HepG2 (cell line): ENCODE measurements around the gene PPP1R13L. TPM values are rescaled to one million over a fixed set of nuclear protein-coding genes. Genes with fewer than 3 reads are reported as not detected.

Experiments used
- AFF4 ChIP-seq: sonication (generic); formaldehyde crosslinking; IDR thresholded peaks from 2 replicates; pipeline ENCODE4 v1.4.0; 2020; ENCODE audit warnings: missing genetic modification reagents
- ARNTL ChIP-seq: sonication (generic); formaldehyde crosslinking; IDR thresholded peaks from 2 replicates; pipeline ENCODE4 v1.4.0; 2020; ENCODE audit warnings: mild to moderate bottlenecking, missing genetic modification reagents
- ATF3 ChIP-seq: sonication (generic); formaldehyde crosslinking; IDR thresholded peaks from 2 replicates; pipeline ENCODE4 v1.4.0; 2020; ENCODE audit warnings: missing genetic modification reagents
- FOXP1 ChIP-seq, 2 experiments: fragments of 450-650 bp in 1 of 2; IDR thresholded peaks; 2 replicates each; pipeline ENCODE4 v1.6.1; 2017 to 2018; ENCODE audit warnings: antibody characterized with exemption in 1 of 2
- GATAD2A ChIP-seq: IDR thresholded peaks from 2 replicates; pipeline ENCODE4 v1.6.1; 2016
- HINFP ChIP-seq: sonication (generic); formaldehyde crosslinking; IDR thresholded peaks from 2 replicates; pipeline ENCODE4 v1.4.0; 2020; ENCODE audit warnings: low read depth, mild to moderate bottlenecking, missing genetic modification reagents
- KLF12 ChIP-seq: sonication (generic); formaldehyde crosslinking; IDR thresholded peaks from 2 replicates; pipeline ENCODE4 v1.4.0; 2020; ENCODE audit warnings: missing genetic modification reagents, borderline replicate concordance
- LBX2 ChIP-seq: sonication (generic); formaldehyde crosslinking; IDR thresholded peaks from 2 replicates; pipeline ENCODE4 v1.5.0; 2020; ENCODE audit warnings: missing genetic modification reagents, mild to moderate bottlenecking, borderline replicate concordance
- SMAD9 ChIP-seq: sonication (generic); formaldehyde crosslinking; IDR thresholded peaks from 2 replicates; pipeline ENCODE4 v1.5.1; 2020; ENCODE audit warnings: mild to moderate bottlenecking, missing genetic modification reagents
- TFDP2 ChIP-seq: sonication (generic); formaldehyde crosslinking; IDR thresholded peaks from 2 replicates; pipeline ENCODE4 v1.4.0; 2020; ENCODE audit warnings: missing genetic modification reagents
- ZBTB25 ChIP-seq: IDR thresholded peaks from 2 replicates; pipeline ENCODE4 v1.6.1; 2018; ENCODE audit warnings: missing genetic modification reagents
- ZBTB37 ChIP-seq: sonication (generic); formaldehyde crosslinking; IDR thresholded peaks from 2 replicates; pipeline ENCODE4 v1.4.0; 2020; ENCODE audit warnings: mild to moderate bottlenecking, missing genetic modification reagents
- ZFAT ChIP-seq: sonication (generic); formaldehyde crosslinking; conservative IDR thresholded peaks from 2 replicates; pipeline ENCODE4 v1.8.1; 2023; ENCODE audit warnings: missing genetic modification reagents, inconsistent platforms
- ZFP37 ChIP-seq: sonication (generic); formaldehyde crosslinking; IDR thresholded peaks from 2 replicates; pipeline ENCODE4 v1.4.0; 2020; ENCODE audit warnings: missing genetic modification reagents, borderline replicate concordance
- ZNF121 ChIP-seq: sonication (generic); formaldehyde crosslinking; IDR thresholded peaks from 2 replicates; pipeline ENCODE4 v1.5.0; 2020; ENCODE audit warnings: mild to moderate bottlenecking, missing genetic modification reagents
- ZNF317 ChIP-seq: sonication (generic); formaldehyde crosslinking; IDR thresholded peaks from 2 replicates; pipeline ENCODE4 v1.5.0; 2020; ENCODE audit warnings: mild to moderate bottlenecking, missing genetic modification reagents
- ZNF333 ChIP-seq: sonication (generic); formaldehyde crosslinking; IDR thresholded peaks from 2 replicates; pipeline ENCODE4 v1.4.0; 2020; ENCODE audit warnings: mild to moderate bottlenecking, missing genetic modification reagents, borderline replicate concordance
- polyA plus RNA-seq, 8 experiments: library from polyadenylated mRNA; depleted of rRNA in 3 of 8; stranded (reverse) in 7 of 8; unstranded in 1 of 8; fragments of >200 nt; fragmentation: Illumina TruSeq in 4 of 8; extraction: Trizol in 4 of 8; gene quantifications; 2 replicates each; pipeline versions ENCODE4 v1.2.1 to v1.2.3, GENCODE V29; 2011 to 2016; ENCODE audit warnings: low read depth in 4 of 8, missing spikeins in 1 of 8, mixed read lengths in 1 of 8; ENCODE audit not compliant: insufficient read depth in 1 of 8
- total RNA-seq, 5 experiments: library from RNA; depleted of rRNA; stranded (reverse); fragments of >200 nt; fragmentation: Illumina TruSeq; extraction: Trizol; gene quantifications; 2 replicates each; pipeline ENCODE4 v1.2.3, GENCODE V29; 2016; ENCODE audit warnings: low read depth in 1 of 5

The PPP1R13L gene
- total and polyA plus RNA-seq, 2 of the 13 experiments (the other 11 are each of a cell fraction or from before 2014, with no cell fraction given) = 1.3 to 6.6 TPM

- TF ChIP-seq LBX2 (0 out of 2 replicates have a peak, but pooled peaks have one; percentile 22), SMAD9 (CRISPR knock-in tag) (no peak), ZNF121 (CRISPR knock-in tag) (no peak), ARNTL (CRISPR knock-in tag) (no peak), HINFP (no peak), GATAD2A (CRISPR knock-in tag) (peak; percentile 65), AFF4 (CRISPR knock-in tag) (no peak), ZBTB37 (CRISPR knock-in tag) (no peak), ZNF317 (CRISPR knock-in tag) (0 out of 2 replicates have a peak, but pooled peaks have one; percentile 39), ZFAT (CRISPR knock-in tag) (no peak), FOXP1 (IDR thresholded peaks at IDR 0.05) (no peak), FOXP1 (CRISPR knock-in tag; IDR thresholded peaks at IDR 0.05) (peak; percentile 15; the same call in 1 of the 2 replicates), KLF12 (CRISPR knock-in tag) (peak; percentile 44; the same call in 1 of the 2 replicates), ATF3 (CRISPR knock-in tag) (peak; percentile 43; the same call in 1 of the 2 replicates), TFDP2 (CRISPR knock-in tag) (peak; percentile 65; the same call in 1 of the 2 replicates), ZFP37 (CRISPR knock-in tag) (no peak), ZNF333 (CRISPR knock-in tag) (no peak), ZBTB25 (peak; percentile 76)
These were observed 38.8 kb upstream of the PPP1R13L start (continued) for GRCh38 chr19:45443462-45444317.
